HCT116 (cell line): ENCODE measurements around the gene SF3B6. TPM values are rescaled to one million over a fixed set of nuclear protein-coding genes. Genes with fewer than 3 reads are reported as not detected.

Experiments used
- ATAC-seq: fragments of 200-7000 bp; cut with Tn5 transposase; 2 replicates; pipeline ENCODE4 v1.9.1; 2020; ENCODE audit warnings: mild to moderate bottlenecking, moderate library complexity
- BruUV-seq: library from RNA; stranded (reverse); fragments of 400-500 nt; replicated peaks from 2 replicates; lab custom pipeline; 2021; lab: Mats Ljungman, UMichigan
- CTCF ChIA-PET: fragments of 300-600 bp; sonication (Branson Sonifier 250); formaldehyde crosslinking; loops from one replicate; lab custom pipeline; 2021; ENCODE audit warnings: antibody characterized with exemption; lab: Charles Lee
- POLR2A ChIA-PET: fragments of 300-600, 350-600 bp; sonication (Branson Sonifier 250); formaldehyde crosslinking; loops from one replicate; lab custom pipeline; 2021; ENCODE audit warnings: antibody characterized with exemption; lab: Charles Lee
- RAD21 ChIA-PET, 2 experiments: fragments of 300-600 bp; sonication (Branson Sonifier 250); formaldehyde crosslinking; loops; one replicate each; lab custom pipeline; 2023; ENCODE audit warnings: low total read pairs in 2 of 2; ENCODE audit not compliant: uncharacterized antibody in 2 of 2, unreplicated experiment in 2 of 2, low non-redundant PET in 1 of 2; lab: Charles Lee
- DNase-seq: peaks from one replicate; pipeline ENCODE4 v3.0.0-alpha.2; 2010; ENCODE audit warnings: low read depth, low spot score
- H2AFZ ChIP-seq: fragments of 200-600 bp; shearing (Covaris generic), sonication (generic); 2 replicates; pipeline ENCODE4 v1.6.1; 2017; ENCODE audit warnings: low read depth, mixed run types, mixed read lengths, antibody characterized with exemption, low read length; ENCODE audit not compliant: poor library complexity, severe bottlenecking
- H3K27ac ChIP-seq: 2 replicates; pipeline ENCODE4 v1.5.1; 2012; ENCODE audit warnings: low read depth, low read length
- H3K27me3 ChIP-seq: fragments of 200-600 bp; sonication (generic); 2 replicates; pipeline ENCODE4 v1.6.1; 2016; ENCODE audit warnings: mixed run types, low read length, mixed read lengths; ENCODE audit not compliant: insufficient read depth
- H3K36me3 ChIP-seq, 2 experiments: fragments of 200-500 bp in 1 of 2; fragments of 200-600 bp in 1 of 2; sonication (Bioruptor generic) in 1 of 2; sonication (generic) in 1 of 2; 2 replicates each; pipeline versions ENCODE4 v1.5.1 to v1.6.1; 2014 to 2016; ENCODE audit warnings: low read length in 2 of 2, inconsistent platforms in 1 of 2, mixed read lengths in 1 of 2, mixed run types in 1 of 2; ENCODE audit not compliant: insufficient read depth in 2 of 2, control insufficient read depth in 1 of 2
- H3K4me1 ChIP-seq, 2 experiments: fragments of 200-600 bp in 1 of 2; sonication (generic) in 1 of 2; 2 replicates each; pipeline versions ENCODE4 v1.5.1 to v1.6.1; 2012 to 2017; ENCODE audit warnings: low read length in 2 of 2, inconsistent platforms in 1 of 2, mild to moderate bottlenecking in 1 of 2, mixed read lengths in 1 of 2, mixed run types in 1 of 2, moderate library complexity in 1 of 2; ENCODE audit not compliant: insufficient read depth in 2 of 2, control insufficient read depth in 1 of 2
- H3K4me2 ChIP-seq: fragments of 200-600 bp; sonication (generic); 2 replicates; pipeline ENCODE4 v1.6.1; 2017; ENCODE audit warnings: mixed run types, low read length, mixed read lengths
- H3K4me3 ChIP-seq, 2 experiments: fragments of 200-600 bp in 1 of 2; sonication (generic) in 1 of 2; replicated peaks in 1 of 2; 2 replicates each; pipeline ENCODE4 v1.5.1; 2011 to 2016; ENCODE audit warnings: low read length in 2 of 2, control low read depth in 1 of 2, low read depth in 1 of 2, mild to moderate bottlenecking in 1 of 2, mixed read lengths in 1 of 2, mixed run types in 1 of 2
- H3K79me2 ChIP-seq: fragments of 200-600 bp; sonication (generic); 2 replicates; pipeline ENCODE4 v1.6.1; 2017; ENCODE audit warnings: mild to moderate bottlenecking, mixed run types, low read length, moderate library complexity, mixed read lengths; ENCODE audit not compliant: insufficient read depth
- H3K9ac ChIP-seq: fragments of 200-600 bp; sonication (generic); 2 replicates; pipeline ENCODE4 v1.6.1; 2016; ENCODE audit warnings: low read length, mixed read lengths
- H3K9me2 ChIP-seq: fragments of 200-600 bp; sonication (generic), shearing (Covaris generic); 2 replicates; pipeline ENCODE4 v1.6.1; 2017; ENCODE audit warnings: mixed run types, mild to moderate bottlenecking, moderate library complexity; ENCODE audit not compliant: insufficient read depth
- H3K9me3 ChIP-seq, 2 experiments: fragments of 200-500 bp in 1 of 2; fragments of 200-600 bp in 1 of 2; sonication (Bioruptor generic) in 1 of 2; sonication (generic) in 1 of 2; 2 replicates each; pipeline ENCODE4 v1.6.1; 2014 to 2017; ENCODE audit warnings: low read length in 2 of 2, mixed read lengths in 2 of 2, inconsistent platforms in 1 of 2, low read depth in 1 of 2, mild to moderate bottlenecking in 1 of 2, mixed run types in 1 of 2, moderate library complexity in 1 of 2; ENCODE audit not compliant: control insufficient read depth in 1 of 2, insufficient read depth in 1 of 2
- H4K20me1 ChIP-seq: fragments of 200-600 bp; sonication (generic), shearing (Covaris generic); 2 replicates; pipeline ENCODE4 v1.6.1; 2017; ENCODE audit warnings: mixed run types, mild to moderate bottlenecking, moderate library complexity; ENCODE audit not compliant: insufficient read depth
- CBX3 ChIP-seq: IDR thresholded peaks from 2 replicates; pipeline ENCODE4 v1.6.1; 2012; ENCODE audit warnings: low read depth
- CEBPB ChIP-seq: IDR thresholded peaks from 2 replicates; pipeline ENCODE4 v1.6.1; 2012; ENCODE audit warnings: low read depth
- EGR1 ChIP-seq: IDR thresholded peaks from 2 replicates; pipeline ENCODE4 v1.6.1; 2012; ENCODE audit warnings: low read depth
- ELF1 ChIP-seq: IDR thresholded peaks from 2 replicates; pipeline ENCODE4 v1.6.1; 2012; ENCODE audit warnings: low read depth, borderline replicate concordance
- EZH2 ChIP-seq: fragments of 200-600 bp; sonication (generic); IDR thresholded peaks from 2 replicates; pipeline ENCODE4 v1.6.1; 2017; ENCODE audit warnings: antibody characterized with exemption, mixed run types
- EZH2phosphoT487 ChIP-seq: fragments of 200-600 bp; IDR thresholded peaks from 2 replicates; pipeline ENCODE4 v1.6.1; 2018; ENCODE audit warnings: antibody characterized with exemption, borderline replicate concordance
- FOSL1 ChIP-seq: IDR thresholded peaks from 2 replicates; pipeline ENCODE4 v1.6.1; 2012; ENCODE audit warnings: low read depth
- JUND ChIP-seq: IDR thresholded peaks from 2 replicates; pipeline ENCODE4 v1.6.1; 2012
- POLR2A ChIP-seq: IDR thresholded peaks from 2 replicates; pipeline ENCODE4 v1.7.0; 2011; ENCODE audit warnings: borderline replicate concordance; ENCODE audit not compliant: insufficient read depth, insufficient read length; ENCODE audit errors: extremely low read depth
- REST ChIP-seq: IDR thresholded peaks from 2 replicates; pipeline ENCODE4 v1.6.1; 2012; ENCODE audit warnings: low read depth
- SP1 ChIP-seq: IDR thresholded peaks from 2 replicates; pipeline ENCODE4 v1.6.1; 2012; ENCODE audit warnings: low read depth
- ZFX ChIP-seq: fragments of 450-650 bp; IDR thresholded peaks from 2 replicates; pipeline ENCODE4 v1.6.1; 2017
- intact Hi-C: fragments of 100-400 bp; cut with micrococcal nuclease; formaldehyde crosslinking; loops from 2 replicates; pipeline ENCODE4 v1.10.0; 2022
- total RNA-seq: library from RNA; stranded (reverse); gene quantifications from one replicate; pipeline ENCODE4 v1.2.1, GENCODE V29; 2021; ENCODE audit not compliant: unreplicated experiment

Gene SF3B6
- total RNA-seq, 1 experiment from 2014 or later, result 129 TPM

- no peak for ATAC-seq
- CTCF ChIA-PET, result no interaction called here
Observed at GRCh38 chr2:24022975-24023575, 53.1 kb downstream of the SF3B6 start.

More at GRCh38 chr2:24022975-24023575, 53.1 kb downstream of the SF3B6 start:
- H3K79me2 ChIP-seq, result no peaks in the 10 kb centered on the region
- TF ChIP-seq SP1 (no peak), REST (no peak), CEBPB (no peak), POLR2A (no peak), JUND (no peak), FOSL1 (no peak), ELF1 (no peak), CBX3 (no peak), EZH2 (no peak), EGR1 (no peak), ZFX (no peak), EZH2phosphoT487 (no peak)
- no peak overlapping the region for H3K27ac ChIP-seq
- no peaks in the 10 kb centered on the region for H4K20me1 ChIP-seq
- H2AFZ ChIP-seq, result no peak overlapping the region
- no peaks in the 10 kb centered on the region for H3K9me3 ChIP-seq
- H3K9ac ChIP-seq, result no peak overlapping the region
- DNase-seq, result no peak
- no peaks in the 10 kb centered on the region for H3K9me2 ChIP-seq
- H3K4me1 ChIP-seq, result peaks cover 0 to 4% of the 10 kb centered on the region in 2 experiments; a peak in 1 of 4 replicates
- intact Hi-C loops, result no loop called here
- peaks cover 0 to 5% of the 10 kb centered on the region in 2 experiments; a peak in 1 of 4 replicates for H3K36me3 ChIP-seq
- no TSS peak for BruUV-seq
- no peak overlapping the region for H3K4me2 ChIP-seq
- ChIA-PET POLR2A (no interaction called here), RAD21 (no interaction called here)
- no peaks in the 10 kb centered on the region for H3K27me3 ChIP-seq
- H3K4me3 ChIP-seq, result no peak overlapping the region
